Neural cell (in vitro differentiated cells): Measurements from ENCODE around the gene CD248.

Experiments
- CTCF ChIP-seq: fragments of 450-650 bp; IDR thresholded peaks from 2 replicates; pipeline ENCODE4 v1.5.1; 2014; ENCODE audit warnings: antibody characterized with exemption, mild to moderate bottlenecking, moderate library complexity; ENCODE audit not compliant: poor library complexity, severe bottlenecking
- EP300 ChIP-seq: fragments of 450-650 bp; conservative IDR thresholded peaks from 2 replicates; pipeline ENCODE4 v1.6.1; 2014; ENCODE audit warnings: antibody characterized with exemption, mild to moderate bottlenecking, moderate library complexity; ENCODE audit not compliant: poor library complexity, severe bottlenecking
- EZH2 ChIP-seq: fragments of 200-600, 300-800 bp; shearing (Covaris generic), sonication (generic); IDR thresholded peaks from 2 replicates; pipeline ENCODE4 v1.6.1; 2014; ENCODE audit warnings: antibody characterized with exemption, low read length, borderline replicate concordance, mild to moderate bottlenecking; ENCODE audit not compliant: insufficient read depth, poor library complexity, severe bottlenecking
- MXI1 ChIP-seq: fragments of 450-650 bp; conservative IDR thresholded peaks from 2 replicates; pipeline ENCODE4 v1.6.1; 2014; ENCODE audit warnings: antibody characterized with exemption, mild to moderate bottlenecking; ENCODE audit not compliant: poor library complexity, severe bottlenecking
- POLR2AphosphoS5 ChIP-seq: IDR thresholded peaks from 2 replicates; pipeline ENCODE4 v1.6.1; 2012
- RAD21 ChIP-seq: fragments of 450-650 bp; conservative IDR thresholded peaks from 2 replicates; pipeline ENCODE4 v1.6.1; 2014; ENCODE audit warnings: antibody characterized with exemption, mild to moderate bottlenecking, moderate library complexity
- REST ChIP-seq: IDR thresholded peaks from 2 replicates; pipeline ENCODE4 v1.6.1; 2012; ENCODE audit warnings: borderline replicate concordance
- SMC3 ChIP-seq: fragments of 450-650 bp; conservative IDR thresholded peaks from 2 replicates; pipeline ENCODE4 v1.6.1; 2014; ENCODE audit warnings: antibody characterized with exemption, mild to moderate bottlenecking, moderate library complexity; ENCODE audit not compliant: poor library complexity
- TAF1 ChIP-seq: IDR thresholded peaks from 2 replicates; pipeline ENCODE4 v1.6.1; 2012; ENCODE audit warnings: low read depth

- no peak for TF ChIP-seq REST
- no peak for TF ChIP-seq EZH2
- TF ChIP-seq POLR2AphosphoS5: no peak
- TF ChIP-seq CTCF: no peak
- TF ChIP-seq EP300: no peak
- no peak for TF ChIP-seq SMC3
- TF ChIP-seq TAF1: no peak
- TF ChIP-seq RAD21: no peak
- TF ChIP-seq MXI1: no peak
Measured at GRCh38 chr11:66339162-66339675, 22.4 kb upstream of the CD248 start.
